Mucosa of descending colon (tissue), 3 donors: Measurements from ENCODE around the gene CALHM5. TPM values are rescaled to one million over a fixed set of nuclear protein-coding genes. Genes with fewer than 3 reads are reported as not detected.

ENCODE experiments used
- ATAC-seq: fragments of 200-7000 bp; cut with Tn5 transposase; one replicate; pipeline ENCODE4 v1.9.1; 2020; ENCODE audit warnings: mild to moderate bottlenecking, moderate library complexity
- DNase-seq, 3 donors: peaks; one replicate each; pipeline ENCODE4 v3.0.0-alpha.2; 2020
- H3K36me3 ChIP-seq: fragments of 200-600 bp; one replicate; pipeline ENCODE4 v1.8.0; 2021; ENCODE audit warnings: low read depth, mild to moderate bottlenecking
- H3K4me1 ChIP-seq: fragments of 200-600 bp; one replicate; pipeline ENCODE4 v1.8.0; 2021; ENCODE audit warnings: low read depth, mild to moderate bottlenecking
- H3K4me3 ChIP-seq: fragments of 200-600 bp; one replicate; pipeline ENCODE4 v1.8.0; 2021; ENCODE audit warnings: mild to moderate bottlenecking
- H3K9me3 ChIP-seq: fragments of 200-600 bp; one replicate; pipeline ENCODE4 v1.8.0; 2021; ENCODE audit warnings: mild to moderate bottlenecking
- intact Hi-C, 2 donors: fragments of 100-400 bp; cut with DNase I in 1 of 2; cut with micrococcal nuclease in 1 of 2; formaldehyde crosslinking; loops; one replicate each; pipeline versions ENCODE4 v1.11.0 to v1.11.1; 2022; cut with DNase I, micrococcal nuclease
- total RNA-seq, 3 donors: library from RNA; stranded (reverse); fragmentation: NEBNext Ultra II Directional in 2 of 3; extraction: Animal tissue kit (Norgen Biotek cat#: 25700) in 2 of 3; gene quantifications; one replicate each; pipeline versions ENCODE4 v1.2.1 to v1.2.4, GENCODE V29; 2021 to 2023
- TF ChIP-seq, protein P1 (sequence below): fragments of 200-600 bp; IDR thresholded peaks from one replicate; pipeline ENCODE4 v1.8.0; 2022; ENCODE audit warnings: antibody characterized with exemption, mild to moderate bottlenecking
- donor health status: DM: no; HTN: no; CAD: no; lungs with moderate emphysema.
- donor health status: DM: no; HTN: no; CAD: no.
- donor health status: DM: no; HTN: yes; CAD: no.

Gene CALHM5
- total RNA-seq, 3 donors from 2014 or later = 0.20 to 0.85 (median 0.72) TPM

- intact Hi-C loops = no loop called here
- Histone ChIP-seq H3K36me3 (no peaks in the 10 kb centered on the region), H3K4me1 (no peaks in the 10 kb centered on the region), H3K9me3 (no peaks in the 10 kb centered on the region), H3K4me3 (no peak overlapping the region)
- DNase-seq (no peak), ATAC-seq (no peak)
- TF ChIP-seq, protein P1, sequence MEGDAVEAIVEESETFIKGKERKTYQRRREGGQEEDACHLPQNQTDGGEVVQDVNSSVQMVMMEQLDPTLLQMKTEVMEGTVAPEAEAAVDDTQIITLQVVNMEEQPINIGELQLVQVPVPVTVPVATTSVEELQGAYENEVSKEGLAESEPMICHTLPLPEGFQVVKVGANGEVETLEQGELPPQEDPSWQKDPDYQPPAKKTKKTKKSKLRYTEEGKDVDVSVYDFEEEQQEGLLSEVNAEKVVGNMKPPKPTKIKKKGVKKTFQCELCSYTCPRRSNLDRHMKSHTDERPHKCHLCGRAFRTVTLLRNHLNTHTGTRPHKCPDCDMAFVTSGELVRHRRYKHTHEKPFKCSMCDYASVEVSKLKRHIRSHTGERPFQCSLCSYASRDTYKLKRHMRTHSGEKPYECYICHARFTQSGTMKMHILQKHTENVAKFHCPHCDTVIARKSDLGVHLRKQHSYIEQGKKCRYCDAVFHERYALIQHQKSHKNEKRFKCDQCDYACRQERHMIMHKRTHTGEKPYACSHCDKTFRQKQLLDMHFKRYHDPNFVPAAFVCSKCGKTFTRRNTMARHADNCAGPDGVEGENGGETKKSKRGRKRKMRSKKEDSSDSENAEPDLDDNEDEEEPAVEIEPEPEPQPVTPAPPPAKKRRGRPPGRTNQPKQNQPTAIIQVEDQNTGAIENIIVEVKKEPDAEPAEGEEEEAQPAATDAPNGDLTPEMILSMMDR = no peak
Measured at GRCh38 chr6:116497113-116497676, 14.2 kb upstream of the CALHM5 start.

DNA sequence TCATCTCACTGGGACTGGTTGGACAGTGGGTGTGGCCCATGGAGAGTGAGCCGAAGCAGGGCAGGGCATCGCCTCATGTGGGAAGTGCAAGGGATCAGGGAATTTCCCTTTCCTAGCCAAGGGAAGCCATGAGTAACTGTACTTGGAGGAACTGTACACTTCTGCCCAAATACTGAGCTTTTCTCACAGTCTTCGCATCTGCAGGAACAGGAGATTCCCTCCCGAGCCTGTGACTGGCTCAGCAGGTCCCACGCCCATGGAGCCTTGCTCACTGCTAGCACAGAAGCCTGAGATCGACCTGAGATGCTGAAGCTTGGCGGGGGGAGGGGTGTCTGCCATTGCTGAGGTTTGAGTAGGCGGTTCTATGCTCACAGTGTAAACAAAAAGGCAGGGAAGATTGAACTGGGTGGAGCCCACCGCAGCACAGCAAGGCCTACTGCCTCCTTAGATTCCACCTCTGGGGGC, 10.4 kb upstream of the CALHM5 start:
- intact Hi-C loops = no loop called here
- Histone ChIP-seq H3K9me3 (no peaks in the 10 kb centered on the region), H3K4me1 (no peaks in the 10 kb centered on the region), H3K36me3 (no peaks in the 10 kb centered on the region), H3K4me3 (no peak overlapping the region)
- ATAC-seq (no peak), DNase-seq (no peak)
- TF ChIP-seq, protein P1 = no peak

- no peak for ATAC-seq
- TF ChIP-seq, protein P1 = no peak
- H3K4me1 ChIP-seq = no peaks in the 10 kb centered on the region
- no peaks in the 10 kb centered on the region for H3K36me3 ChIP-seq
- no peak for DNase-seq
- H3K9me3 ChIP-seq = no peaks in the 10 kb centered on the region
- no peak overlapping the region for H3K4me3 ChIP-seq
- intact Hi-C loops = no loop called here
Measured at GRCh38 chr6:116507324-116507723, 4.1 kb upstream of the CALHM5 start.

- TF ChIP-seq, protein P1 = no peak
- H3K36me3 ChIP-seq = no peaks in the 10 kb centered on the region
- ATAC-seq (no peak), DNase-seq (no peak)
- H3K9me3 ChIP-seq = no peaks in the 10 kb centered on the region
- H3K4me1 ChIP-seq = no peaks in the 10 kb centered on the region
- intact Hi-C loops = no loop called here
- no peak overlapping the region for H3K4me3 ChIP-seq
Measured at GRCh38 chr6:116508527-116508926, 2.9 kb upstream of the CALHM5 start.

- TF ChIP-seq, protein P1 = no peak
- Histone ChIP-seq H3K36me3 (no peaks in the 10 kb centered on the region), H3K4me1 (no peaks in the 10 kb centered on the region), H3K4me3 (no peak overlapping the region), H3K9me3 (no peaks in the 10 kb centered on the region)
- intact Hi-C loops = no loop called here
- no peak for ATAC-seq
- no peak for DNase-seq
Measured at GRCh38 chr6:116512111-116512559, 696 bp downstream of the CALHM5 start.

DNA sequence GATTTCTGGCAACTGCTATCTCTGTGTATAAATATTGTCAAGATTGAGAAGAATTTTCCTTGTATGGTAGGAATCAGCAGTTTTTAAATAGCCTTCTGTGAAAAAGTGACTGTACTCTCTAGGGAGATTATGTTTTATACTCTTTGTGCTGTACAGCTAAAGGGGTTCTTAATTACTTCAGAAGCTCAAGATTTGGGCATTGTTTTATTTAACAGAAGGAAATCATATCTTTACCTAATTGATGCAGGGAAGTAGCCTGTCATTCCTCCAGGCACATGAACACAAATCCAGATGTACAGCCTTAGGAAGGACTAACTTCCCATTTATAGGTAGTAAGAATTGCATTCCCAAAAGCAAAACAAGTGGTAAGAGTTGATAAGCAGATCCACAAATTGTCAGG, 1.3 kb downstream of the CALHM5 start:
- no peaks in the 10 kb centered on the region for H3K9me3 ChIP-seq
- TF ChIP-seq, protein P1 = no peak
- DNase-seq (no peak), ATAC-seq (no peak)
- no peaks in the 10 kb centered on the region for H3K36me3 ChIP-seq
- no peaks in the 10 kb centered on the region for H3K4me1 ChIP-seq
- intact Hi-C loops = no loop called here
- H3K4me3 ChIP-seq = no peak overlapping the region
